ENCODE measurements around the gene SLC4A9.
A peak's percentile ranks its signal among the peaks of the same experiment; 100 is the strongest.
"Not testable (repeated sequence)": the region's sequence is repeated elsewhere in the genome, so short reads cannot be mapped to it uniquely, and the experiment has no call there.

The SLC4A9 gene

GRCh38 chr5:140337880-140338279 is 22.1 kb upstream of the SLC4A9 start:
- no peak for FAIRE-seq

GRCh38 chr5:140338336-140338735 is 21.7 kb upstream of the SLC4A9 start:
- FAIRE-seq (no peak), DNase-seq (ENCODE audit: low spot score) (peak; percentile 38)

More at GRCh38 chr5:140337880-140338279, 22.1 kb upstream of the SLC4A9 start:
- no peak for DNase-seq (ENCODE audit: low spot score)

GRCh38 chr5:140338908-140339307 is 21.1 kb upstream of the SLC4A9 start:
- FAIRE-seq (no peak), DNase-seq (ENCODE audit: low spot score) (no peak)

- no peak for FAIRE-seq
Measured at GRCh38 chr5:140339636-140340035, 20.4 kb upstream of the SLC4A9 start.

GRCh38 chr5:140340605-140341121 is 19.3 kb upstream of the SLC4A9 start:
- no peak for DNase-seq (ENCODE audit: low spot score)
- FAIRE-seq: no peak

More at GRCh38 chr5:140339636-140340035, 20.4 kb upstream of the SLC4A9 start:
- DNase-seq (ENCODE audit: low spot score): no peak

- DNase-seq (ENCODE audit: low spot score): no peak
- no peak for FAIRE-seq
Measured at GRCh38 chr5:140341591-140341990, 18.4 kb upstream of the SLC4A9 start.

- no peak for FAIRE-seq
- DNase-seq (ENCODE audit: low spot score): no peak
Measured at GRCh38 chr5:140342287-140342686, 17.7 kb upstream of the SLC4A9 start.

- no peak for DNase-seq (ENCODE audit: low spot score)
- no peak for FAIRE-seq
Measured at GRCh38 chr5:140342896-140343295, 17.1 kb upstream of the SLC4A9 start.

GRCh38 chr5:140343849-140344248 is 16.1 kb upstream of the SLC4A9 start:
- not testable (repeated sequence) for FAIRE-seq; DNase-seq (ENCODE audit: low spot score)

GRCh38 chr5:140344683-140345423 is 15.1 kb upstream of the SLC4A9 start:
- DNase-seq (ENCODE audit: low spot score) (peak; percentile 74), FAIRE-seq (no peak)

- DNase-seq (ENCODE audit: low spot score) (peak; percentile 29), FAIRE-seq (no peak)
Measured at GRCh38 chr5:140345919-140346347, 14.1 kb upstream of the SLC4A9 start.

- FAIRE-seq: no peak
Measured at GRCh38 chr5:140346348-140347221, 13.4 kb upstream of the SLC4A9 start, which contains the start of gene HBEGF. Gene HBEGF (minus strand): TSS chr5:140346603. CDS start chr5:140346328, 275 bp downstream.

GRCh38 chr5:140347360-140347759 is 12.6 kb upstream of the SLC4A9 start:
- DNase-seq (ENCODE audit: low spot score) (no peak), FAIRE-seq (no peak)

More at GRCh38 chr5:140346348-140347221, 13.4 kb upstream of the SLC4A9 start, which contains the start of gene HBEGF:
- peak; percentile 54 for DNase-seq (ENCODE audit: low spot score)

- DNase-seq (ENCODE audit: low spot score): no peak
- FAIRE-seq: no peak
Measured at GRCh38 chr5:140348104-140348503, 11.9 kb upstream of the SLC4A9 start.

- DNase-seq (ENCODE audit: low spot score) (no peak), FAIRE-seq (no peak)
Measured at GRCh38 chr5:140349244-140349643, 10.8 kb upstream of the SLC4A9 start.

GRCh38 chr5:140351609-140352334 is 8.2 kb upstream of the SLC4A9 start:
- no peak for FAIRE-seq

GRCh38 chr5:140355546-140355945 is 4.4 kb upstream of the SLC4A9 start:
- no peak for DNase-seq (ENCODE audit: low spot score)
- no peak for FAIRE-seq

More at GRCh38 chr5:140351609-140352334, 8.2 kb upstream of the SLC4A9 start:
- peak; percentile 48 for DNase-seq (ENCODE audit: low spot score)

- FAIRE-seq (no peak), DNase-seq (ENCODE audit: low spot score) (no peak)
Measured at GRCh38 chr5:140356853-140357725, 2.9 kb upstream of the SLC4A9 start.

- FAIRE-seq (no peak), DNase-seq (ENCODE audit: low spot score) (peak; percentile 77)
Measured at GRCh38 chr5:140357726-140358093, 2.3 kb upstream of the SLC4A9 start.

- FAIRE-seq (no peak), DNase-seq (ENCODE audit: low spot score) (no peak)
Measured at GRCh38 chr5:140358738-140359310, 1.2 kb upstream of the SLC4A9 start.
